Activated T-helper 1 cell treated with anti-CD3 and anti-CD28 coated beads, Interleukin-2, amount 50 U/mL, for 16 hours (primary cell): ENCODE measurements around the gene RTN4R.
A peak's percentile ranks its signal among the peaks of the same experiment; 100 is the strongest.
"Not testable (repeated sequence)": the region's sequence is repeated elsewhere in the genome, so short reads cannot be mapped to it uniquely, and the experiment has no call there.

Experiments
- DNase-seq, 2 donors: peaks; one replicate each; pipeline ENCODE4 v3.0.0-alpha.2; 2020; ENCODE audit warnings: low read depth in 1 of 2, low spot score in 1 of 2

RTN4R gene

GRCh38 chr22:20305894-20306645, 38.0 kb upstream of the RTN4R start:
- DNase-seq = no peak

- not testable (repeated sequence) for DNase-seq
Observed at GRCh38 chr22:20305230-20305893, 37.2 kb upstream of the RTN4R start.

GRCh38 chr22:20304646-20305045, 36.5 kb upstream of the RTN4R start:
- no peak for DNase-seq

GRCh38 chr22:20303229-20303534, 35.1 kb upstream of the RTN4R start:
- DNase-seq = not testable (repeated sequence)

GRCh38 chr22:20302438-20303228, 34.5 kb upstream of the RTN4R start:
- no peak for DNase-seq

- DNase-seq = no peak
Observed at GRCh38 chr22:20299746-20300136, 31.6 kb upstream of the RTN4R start.

GRCh38 chr22:20298803-20299745, 31.0 kb upstream of the RTN4R start:
- DNase-seq = peak; percentile 85 to 87

GRCh38 chr22:20298110-20298802, 30.1 kb upstream of the RTN4R start:
- DNase-seq = no peak

GRCh38 chr22:20297414-20298109, 29.4 kb upstream of the RTN4R start:
- no peak for DNase-seq

- no peak for DNase-seq
Observed at GRCh38 chr22:20296598-20296997, 28.5 kb upstream of the RTN4R start.

GRCh38 chr22:20295262-20296064, 27.3 kb upstream of the RTN4R start:
- DNase-seq = no peak

- DNase-seq = no peak
Observed at GRCh38 chr22:20292673-20293232, 24.6 kb upstream of the RTN4R start.

GRCh38 chr22:20292108-20292507, 24.0 kb upstream of the RTN4R start:
- DNase-seq = no peak

- no peak for DNase-seq
Observed at GRCh38 chr22:20291604-20292063, 23.5 kb upstream of the RTN4R start.

- DNase-seq = no peak
Observed at GRCh38 chr22:20291249-20291586, 23.1 kb upstream of the RTN4R start.

- no peak for DNase-seq
Observed at GRCh38 chr22:20290578-20291248, 22.6 kb upstream of the RTN4R start.

- no peak for DNase-seq
Observed at GRCh38 chr22:20290045-20290392, 21.9 kb upstream of the RTN4R start.
